Left ventricle myocardium inferior (tissue), 1 donor: Measurements from ENCODE around the gene ACSM4. TPM values are rescaled to one million over a fixed set of nuclear protein-coding genes. Genes with fewer than 3 reads are reported as not detected.
"Not testable (repeated sequence)": the region's sequence is repeated elsewhere in the genome, so short reads cannot be mapped to it uniquely, and the experiment has no call there.

Experiments
- DNase-seq: peaks from one replicate; pipeline ENCODE4 v3.0.0-alpha.2; 2020
- H3K27ac ChIP-seq: fragments of 200-600 bp; replicated peaks from 2 replicates; pipeline ENCODE4 v1.8.0; 2021
- H3K27me3 ChIP-seq: fragments of 200-600 bp; 2 replicates; pipeline ENCODE4 v1.8.0; 2021; ENCODE audit warnings: low read depth
- H3K36me3 ChIP-seq: fragments of 200-600 bp; 2 replicates; pipeline ENCODE4 v1.8.0; 2021
- H3K4me1 ChIP-seq: fragments of 200-600 bp; 2 replicates; pipeline ENCODE4 v1.8.0; 2021
- H3K4me3 ChIP-seq: fragments of 200-600 bp; 2 replicates; pipeline ENCODE4 v1.8.0; 2021; ENCODE audit warnings: mild to moderate bottlenecking, moderate library complexity
- H3K9me3 ChIP-seq: fragments of 200-600 bp; replicated peaks from 2 replicates; pipeline ENCODE4 v1.8.0; 2021
- intact Hi-C: fragments of 100-400 bp; cut with micrococcal nuclease; formaldehyde crosslinking; loops from one replicate; pipeline ENCODE4 v1.11.0; 2022
- total RNA-seq: library from RNA; stranded (reverse); fragmentation: NEBNext Ultra II Directional; extraction: Animal tissue kit (Norgen Biotek cat#: 25700); gene quantifications from one replicate; pipeline ENCODE4 v1.2.1, GENCODE V29; 2021
- TF ChIP-seq, protein P1 (sequence below): fragments of 200-600 bp; IDR thresholded peaks from 2 replicates; pipeline ENCODE4 v1.8.0; 2021; ENCODE audit warnings: antibody characterized with exemption, mild to moderate bottlenecking, borderline replicate concordance
- donor health status: DM: no; HTN: yes; CAD: no; lungs with severe emphysema.

ACSM4 gene
- total RNA-seq, 1 donor from 2014 or later, result not detected

DNA sequence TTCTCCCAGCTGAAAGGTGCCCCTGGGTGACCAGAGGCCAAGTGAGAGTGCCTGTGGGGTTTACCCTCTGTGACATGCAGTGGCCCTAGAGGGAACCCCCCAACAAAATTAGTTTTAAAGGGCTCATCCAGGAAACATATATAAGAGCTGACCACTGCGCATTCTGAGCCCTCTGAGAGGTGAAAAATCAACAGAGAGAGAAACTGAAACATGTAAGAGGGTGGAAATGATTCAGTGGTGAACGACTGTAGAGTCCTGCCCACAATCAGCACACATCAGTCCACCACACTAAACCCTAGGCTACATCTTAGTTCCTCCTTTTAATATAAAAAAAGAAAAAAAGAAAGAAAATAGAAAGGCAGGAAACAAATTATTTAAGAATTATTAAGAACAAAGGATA is 21.0 kb upstream of the ACSM4 start:
- TF ChIP-seq, protein P1, sequence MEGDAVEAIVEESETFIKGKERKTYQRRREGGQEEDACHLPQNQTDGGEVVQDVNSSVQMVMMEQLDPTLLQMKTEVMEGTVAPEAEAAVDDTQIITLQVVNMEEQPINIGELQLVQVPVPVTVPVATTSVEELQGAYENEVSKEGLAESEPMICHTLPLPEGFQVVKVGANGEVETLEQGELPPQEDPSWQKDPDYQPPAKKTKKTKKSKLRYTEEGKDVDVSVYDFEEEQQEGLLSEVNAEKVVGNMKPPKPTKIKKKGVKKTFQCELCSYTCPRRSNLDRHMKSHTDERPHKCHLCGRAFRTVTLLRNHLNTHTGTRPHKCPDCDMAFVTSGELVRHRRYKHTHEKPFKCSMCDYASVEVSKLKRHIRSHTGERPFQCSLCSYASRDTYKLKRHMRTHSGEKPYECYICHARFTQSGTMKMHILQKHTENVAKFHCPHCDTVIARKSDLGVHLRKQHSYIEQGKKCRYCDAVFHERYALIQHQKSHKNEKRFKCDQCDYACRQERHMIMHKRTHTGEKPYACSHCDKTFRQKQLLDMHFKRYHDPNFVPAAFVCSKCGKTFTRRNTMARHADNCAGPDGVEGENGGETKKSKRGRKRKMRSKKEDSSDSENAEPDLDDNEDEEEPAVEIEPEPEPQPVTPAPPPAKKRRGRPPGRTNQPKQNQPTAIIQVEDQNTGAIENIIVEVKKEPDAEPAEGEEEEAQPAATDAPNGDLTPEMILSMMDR, result no peak
- Histone ChIP-seq H3K9me3 (peaks cover 34% of the 10 kb centered on the region), H3K27me3 (peaks cover 17% of the 10 kb centered on the region), H3K27ac (no peak overlapping the region), H3K4me1 (no peaks in the 10 kb centered on the region), H3K36me3 (no peaks in the 10 kb centered on the region), H3K4me3 (no peak overlapping the region)
- no peak for DNase-seq
- intact Hi-C loops, result no loop called here

DNA sequence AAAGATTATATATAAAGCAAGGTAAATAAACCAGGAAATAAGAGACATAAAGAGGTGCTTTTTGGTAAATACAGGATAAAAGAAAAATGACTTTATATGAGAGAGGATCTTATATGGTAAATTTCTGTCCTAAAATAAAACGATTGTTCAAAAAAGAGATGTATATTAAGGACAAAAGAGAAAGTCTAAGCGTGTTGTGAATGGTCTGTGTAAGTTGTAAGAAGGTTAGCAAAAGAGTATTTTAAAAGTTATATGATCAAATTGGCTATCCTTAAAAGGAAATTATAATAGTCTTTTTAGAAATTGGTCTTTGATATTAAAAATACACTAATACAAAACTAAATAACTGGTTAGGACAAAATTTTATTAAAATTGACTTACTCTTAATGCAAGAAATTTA is 14.1 kb upstream of the ACSM4 start:
- TF ChIP-seq, protein P1, result no peak
- no peak for DNase-seq
- H3K4me3 ChIP-seq, result no peak overlapping the region
- no peaks in the 10 kb centered on the region for H3K27me3 ChIP-seq
- intact Hi-C loops, result no loop called here
- H3K4me1 ChIP-seq, result no peaks in the 10 kb centered on the region
- H3K27ac ChIP-seq, result no peak overlapping the region
- H3K9me3 ChIP-seq, result peaks cover 48% of the 10 kb centered on the region
- H3K36me3 ChIP-seq, result no peaks in the 10 kb centered on the region

GRCh38 chr12:7290588-7290987 is 13.3 kb upstream of the ACSM4 start:
- H3K27ac ChIP-seq, DNase-seq, H3K36me3 ChIP-seq, H3K4me1 ChIP-seq, H3K27me3 ChIP-seq, intact Hi-C loops, H3K4me3 ChIP-seq: not testable (repeated sequence)
- peaks cover 41% of the 10 kb centered on the region for H3K9me3 ChIP-seq

DNA sequence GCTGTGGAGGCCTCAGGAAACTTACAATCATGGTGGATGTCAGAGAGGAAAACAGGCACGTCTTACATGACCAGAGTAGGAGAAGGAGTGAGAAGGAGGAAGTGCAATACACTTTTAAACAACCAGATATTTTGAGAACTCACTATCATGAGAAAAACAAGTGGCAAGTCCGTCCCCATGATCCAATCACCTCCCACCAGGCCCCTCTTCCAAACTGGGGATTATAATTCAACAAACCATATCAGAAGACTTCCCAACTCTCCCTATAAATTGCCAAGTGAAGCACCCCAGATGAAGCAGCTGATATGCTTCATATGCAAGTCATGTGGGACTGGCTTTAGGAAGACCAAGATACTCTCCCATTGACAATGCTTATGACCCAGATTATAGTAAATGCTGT is 11.6 kb upstream of the ACSM4 start:
- DNase-seq, result no peak
- no peak overlapping the region for H3K4me3 ChIP-seq
- no peaks in the 10 kb centered on the region for H3K4me1 ChIP-seq
- TF ChIP-seq, protein P1, result no peak
- H3K9me3 ChIP-seq, result peaks cover 24% of the 10 kb centered on the region
- intact Hi-C loops, result no loop called here
- no peak overlapping the region for H3K27ac ChIP-seq
- no peaks in the 10 kb centered on the region for H3K27me3 ChIP-seq
- no peaks in the 10 kb centered on the region for H3K36me3 ChIP-seq

DNA sequence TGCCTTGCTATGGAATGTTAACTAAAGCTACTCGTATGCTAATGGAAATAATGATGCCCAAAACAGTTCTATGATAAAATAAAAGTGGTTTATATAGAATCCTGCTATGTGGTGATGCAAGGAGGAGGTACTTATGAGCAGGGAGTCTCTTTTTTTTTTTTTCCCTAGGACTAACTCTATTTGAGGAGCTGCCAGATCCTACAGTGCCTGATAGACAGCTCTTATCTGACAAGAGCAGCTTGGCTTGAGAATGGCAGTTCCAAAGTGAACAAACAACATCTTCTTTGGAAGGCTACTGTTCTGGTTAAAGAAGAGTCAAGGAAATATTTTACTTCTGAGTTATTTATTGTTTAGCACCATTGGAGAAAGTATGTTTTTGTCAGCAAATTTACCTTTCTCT is 10.2 kb upstream of the ACSM4 start:
- Histone ChIP-seq H3K4me1 (no peaks in the 10 kb centered on the region), H3K27me3 (no peaks in the 10 kb centered on the region), H3K9me3 (peaks cover 16% of the 10 kb centered on the region), H3K27ac (no peak overlapping the region), H3K36me3 (no peaks in the 10 kb centered on the region), H3K4me3 (no peak overlapping the region)
- intact Hi-C loops, result no loop called here
- no peak for DNase-seq
- TF ChIP-seq, protein P1, result no peak

DNA sequence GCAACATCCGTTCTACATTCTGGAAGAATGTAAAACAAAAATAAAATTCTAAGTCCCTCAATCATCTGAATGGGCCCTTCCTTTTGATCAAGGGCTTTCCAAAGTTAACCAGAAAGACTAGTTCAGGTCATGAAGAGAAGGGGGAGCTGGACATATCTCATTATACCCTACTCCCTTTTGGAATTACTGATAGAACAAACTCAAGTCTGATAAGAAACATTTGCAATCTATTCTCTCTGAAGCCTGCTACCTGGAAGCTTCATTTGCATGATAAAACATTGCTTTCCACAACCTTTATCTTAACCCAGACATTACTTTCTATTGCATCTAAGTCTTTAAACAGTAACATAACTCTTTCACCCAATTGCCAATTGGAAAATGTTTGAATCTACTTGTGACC is 8.3 kb upstream of the ACSM4 start:
- no peak for DNase-seq
- peaks cover 5% of the 10 kb centered on the region for H3K9me3 ChIP-seq
- intact Hi-C loops, result no loop called here
- TF ChIP-seq, protein P1, result no peak
- H3K4me3 ChIP-seq, result no peak overlapping the region
- H3K4me1 ChIP-seq, result no peaks in the 10 kb centered on the region
- H3K27ac ChIP-seq, result no peak overlapping the region
- H3K27me3 ChIP-seq, result peaks cover 7% of the 10 kb centered on the region
- no peaks in the 10 kb centered on the region for H3K36me3 ChIP-seq
